ENCODE data around the gene LAMTOR4. TPM values are rescaled to one million over a fixed set of nuclear protein-coding genes. Genes with fewer than 3 reads are reported as not detected.

LAMTOR4 gene
- total and polyA plus RNA-seq, 2 of the 13 experiments (the other 11 are each of a cell fraction or from before 2014, with no cell fraction given) = 115 to 118 TPM

- TF ChIP-seq ZBTB39 (CRISPR knock-in tag; IDR thresholded peaks at IDR 0.05) (no peak), ZNF326 (CRISPR knock-in tag; IDR thresholded peaks at IDR 0.05; ENCODE audit: borderline replicate concordance) (no peak), STAT5B (CRISPR knock-in tag; IDR thresholded peaks at IDR 0.05) (peak; percentile 78; the same call in 1 of the 2 replicates), BORCS8-MEF2B (CRISPR knock-in tag; IDR thresholded peaks at IDR 0.05) (peak; percentile 29; the same call in 1 of the 2 replicates), NFKB2 (CRISPR knock-in tag; IDR thresholded peaks at IDR 0.05; ENCODE audit: borderline replicate concordance) (peak; percentile 69; the same call in 1 of the 2 replicates), PRDM15 (CRISPR knock-in tag; IDR thresholded peaks at IDR 0.05) (peak; percentile 46), ISL2 (CRISPR knock-in tag; IDR thresholded peaks at IDR 0.05) (peak; percentile 68), YY1 (IDR thresholded peaks at IDR 0.05; ENCODE audit: insufficient read depth, insufficient replicate concordance, low read depth, low read length) (peak; percentile 78), FOXA3 (CRISPR knock-in tag; IDR thresholded peaks at IDR 0.05) (peak; percentile 92), JUNB (CRISPR knock-in tag; IDR thresholded peaks at IDR 0.05; ENCODE audit: borderline replicate concordance) (no peak), ZNF367 (CRISPR knock-in tag; IDR thresholded peaks at IDR 0.05; ENCODE audit: borderline replicate concordance) (no peak), ZBTB38 (CRISPR knock-in tag; IDR thresholded peaks at IDR 0.05) (peak; percentile 68; the same call in 1 of the 2 replicates), POGK (CRISPR knock-in tag; conservative IDR thresholded peaks at IDR 0.05) (peak; percentile 92), ZNF792 (CRISPR knock-in tag; IDR thresholded peaks at IDR 0.05) (no peak; the same call in 1 of the 2 replicates), MAFG (CRISPR knock-in tag; IDR thresholded peaks at IDR 0.05) (no peak), MAZ (IDR thresholded peaks at IDR 0.05; ENCODE audit: borderline replicate concordance, low read depth, low read length) (peak; percentile 84; the same call in 1 of the 2 replicates), MAZ (CRISPR knock-in tag; IDR thresholded peaks at IDR 0.05; ENCODE audit: low read depth) (peak; percentile 92), ZNF660 (CRISPR knock-in tag; IDR thresholded peaks at IDR 0.05; ENCODE audit: borderline replicate concordance, low read depth) (no peak), CC2D1A (CRISPR knock-in tag; IDR thresholded peaks at IDR 0.05) (no peak)
- TF ChIP-seq, protein P1, sequence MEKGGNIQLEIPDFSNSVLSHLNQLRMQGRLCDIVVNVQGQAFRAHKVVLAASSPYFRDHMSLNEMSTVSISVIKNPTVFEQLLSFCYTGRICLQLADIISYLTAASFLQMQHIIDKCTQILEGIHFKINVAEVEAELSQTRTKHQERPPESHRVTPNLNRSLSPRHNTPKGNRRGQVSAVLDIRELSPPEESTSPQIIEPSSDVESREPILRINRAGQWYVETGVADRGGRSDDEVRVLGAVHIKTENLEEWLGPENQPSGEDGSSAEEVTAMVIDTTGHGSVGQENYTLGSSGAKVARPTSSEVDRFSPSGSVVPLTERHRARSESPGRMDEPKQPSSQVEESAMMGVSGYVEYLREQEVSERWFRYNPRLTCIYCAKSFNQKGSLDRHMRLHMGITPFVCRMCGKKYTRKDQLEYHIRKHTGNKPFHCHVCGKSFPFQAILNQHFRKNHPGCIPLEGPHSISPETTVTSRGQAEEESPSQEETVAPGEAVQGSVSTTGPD (CRISPR knock-in tag; IDR thresholded peaks at IDR 0.05) = no peak
- TF ChIP-seq, protein P2, sequence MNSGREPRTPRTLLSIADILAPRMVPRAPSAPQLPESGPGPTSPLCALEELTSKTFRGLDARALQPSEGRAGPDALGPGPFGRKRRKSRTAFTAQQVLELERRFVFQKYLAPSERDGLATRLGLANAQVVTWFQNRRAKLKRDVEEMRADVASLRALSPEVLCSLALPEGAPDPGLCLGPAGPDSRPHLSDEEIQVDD (CRISPR knock-in tag; IDR thresholded peaks at IDR 0.05; ENCODE audit: borderline replicate concordance) = no peak
Observed at GRCh38 chr7:100100420-100101015, 48.2 kb upstream of the LAMTOR4 start (continued).
